Neuronal stem cell (in vitro differentiated cells): ENCODE results near the gene CD247.

Experiments
- DNase-seq: peaks from one replicate; pipeline ENCODE4 v3.0.0-alpha.2; 2013; ENCODE audit warnings: low spot score
- H2AFZ ChIP-seq: one replicate; pipeline ENCODE4 v1.6.1; 2013; ENCODE audit warnings: mild to moderate bottlenecking, low read length, inconsistent platforms
- H2AK5ac ChIP-seq: 2 replicates; pipeline ENCODE4 v1.6.1; 2013; ENCODE audit warnings: low read depth, mild to moderate bottlenecking, inconsistent platforms, low read length, moderate library complexity, mixed read lengths
- H2BK120ac ChIP-seq: 2 replicates; pipeline ENCODE4 v1.6.1; 2013; ENCODE audit warnings: low read depth, mild to moderate bottlenecking, inconsistent platforms, low read length, moderate library complexity, mixed read lengths
- H2BK12ac ChIP-seq: one replicate; pipeline ENCODE4 v1.6.1; 2013; ENCODE audit warnings: low read length, inconsistent platforms
- H2BK15ac ChIP-seq: 2 replicates; pipeline ENCODE4 v1.6.1; 2013; ENCODE audit warnings: mild to moderate bottlenecking, low read length, inconsistent platforms, mixed read lengths
- H2BK5ac ChIP-seq: one replicate; pipeline ENCODE4 v1.6.1; 2013; ENCODE audit warnings: inconsistent platforms, mild to moderate bottlenecking, low read length, moderate library complexity
- H3K14ac ChIP-seq: one replicate; pipeline ENCODE4 v1.6.1; 2013; ENCODE audit warnings: low read length, inconsistent platforms
- H3K18ac ChIP-seq: 2 replicates; pipeline ENCODE4 v1.6.1; 2013; ENCODE audit warnings: low read length, inconsistent platforms
- H3K23ac ChIP-seq: 2 replicates; pipeline ENCODE4 v1.6.1; 2013; ENCODE audit warnings: low read depth, mild to moderate bottlenecking, mixed read lengths, low read length, inconsistent platforms; ENCODE audit not compliant: poor library complexity
- H3K27ac ChIP-seq: replicated peaks from 3 replicates; pipeline ENCODE4 v1.5.1; 2013; ENCODE audit warnings: low read length, inconsistent platforms
- H3K27me3 ChIP-seq, 3 experiments: 2 replicates each; pipeline ENCODE4 v1.6.1; 2013; ENCODE audit warnings: low read length in 3 of 3, mild to moderate bottlenecking in 2 of 3, inconsistent platforms in 1 of 3, low read depth in 1 of 3, mixed read lengths in 1 of 3, moderate library complexity in 1 of 3; ENCODE audit not compliant: control insufficient read depth in 3 of 3, insufficient read depth in 3 of 3
- H3K36me3 ChIP-seq, 2 donors: replicated peaks in 1 of 2; 2 replicates each; pipeline ENCODE4 v1.6.1; 2013; ENCODE audit warnings: low read length in 2 of 2; ENCODE audit not compliant: control insufficient read depth in 2 of 2, insufficient read depth in 2 of 2
- H3K4ac ChIP-seq: 2 replicates; pipeline ENCODE4 v1.6.1; 2013; ENCODE audit warnings: inconsistent platforms, mild to moderate bottlenecking, low read length, moderate library complexity
- H3K4me1 ChIP-seq, 2 donors: 1 replicate in 1 of 2; 2 replicates in 1 of 2; pipeline ENCODE4 v1.6.1; 2013; ENCODE audit warnings: low read length in 2 of 2, low read depth in 1 of 2; ENCODE audit not compliant: control insufficient read depth in 2 of 2, insufficient read depth in 1 of 2
- H3K4me2 ChIP-seq: one replicate; pipeline ENCODE4 v1.6.1; 2013; ENCODE audit warnings: mild to moderate bottlenecking, low read length, inconsistent platforms; ENCODE audit not compliant: insufficient read depth, poor library complexity, severe bottlenecking
- H3K4me3 ChIP-seq, 2 donors: 2 replicates each; pipeline ENCODE4 v1.5.1; 2013; ENCODE audit warnings: low read length in 2 of 2, mild to moderate bottlenecking in 2 of 2, inconsistent platforms in 1 of 2, moderate library complexity in 1 of 2
- H3K79me1 ChIP-seq: one replicate; pipeline ENCODE4 v1.6.1; 2013; ENCODE audit warnings: low read depth, mild to moderate bottlenecking, inconsistent platforms, low read length, moderate library complexity
- H3K9ac ChIP-seq: one replicate; pipeline ENCODE4 v1.6.1; 2013; ENCODE audit warnings: mild to moderate bottlenecking, low read depth, low read length, inconsistent platforms; ENCODE audit not compliant: poor library complexity
- H3K9me3 ChIP-seq, 2 donors: replicated peaks in 1 of 2; 2 replicates each; pipeline versions ENCODE3 to v1.6.1; 2013; ENCODE audit warnings: low read length in 2 of 2, mild to moderate bottlenecking in 2 of 2, inconsistent platforms in 1 of 2, low read depth in 1 of 2, mixed read lengths in 1 of 2, moderate library complexity in 1 of 2; ENCODE audit not compliant: control insufficient read depth in 2 of 2, insufficient read depth in 1 of 2
- H4K8ac ChIP-seq: one replicate; pipeline ENCODE4 v1.6.1; 2013; ENCODE audit warnings: low read depth, mild to moderate bottlenecking, inconsistent platforms, low read length, moderate library complexity
- H4K91ac ChIP-seq: one replicate; pipeline ENCODE4 v1.6.1; 2013; ENCODE audit warnings: low read length, low read depth, mild to moderate bottlenecking, inconsistent platforms; ENCODE audit not compliant: poor library complexity
- WGBS, 2 donors: extraction: QIAGEN DNeasy Blood & Tissue Kit; methylation state at CpG; one replicate each; pipeline ENCODE4 v1.1.7; 2013; ENCODE audit warnings: missing lambda C conversion rate in 2 of 2, mixed read lengths in 1 of 2; ENCODE audit not compliant: insufficient read length in 2 of 2, insufficient replicate concordance in 1 of 2; ENCODE audit errors: extremely low coverage in 2 of 2; 5-methylcytosine and 5-hydroxymethylcytosine counted together

Gene CD247

GRCh38 chr1:167457936-167458584 is 60.3 kb downstream of the CD247 start:
- H3K27ac ChIP-seq: no peak overlapping the region
- no peaks in the 10 kb centered on the region for H3K79me1 ChIP-seq
- no CpG with 5 or more reads among the region's 11 CpGs for WGBS, 2 donors
- no peaks in the 10 kb centered on the region for H3K27me3 ChIP-seq
- H2AFZ ChIP-seq: no peak overlapping the region
- peak overlapping the region; percentile 27 for H2AK5ac ChIP-seq
- H3K18ac ChIP-seq: no peak overlapping the region
- H3K9ac ChIP-seq: no peak overlapping the region
- H3K4me1 ChIP-seq: peaks cover 4 to 10% of the 10 kb centered on the region in 2 donors
- no peak for DNase-seq
- H2BK15ac ChIP-seq: no peak overlapping the region
- no peaks in the 10 kb centered on the region for H3K36me3 ChIP-seq
- no peak overlapping the region for H3K4ac ChIP-seq
- no peak overlapping the region for H3K4me2 ChIP-seq
- H2BK5ac ChIP-seq: no peak overlapping the region
- no peak overlapping the region for H3K14ac ChIP-seq
- no peak overlapping the region for H4K8ac ChIP-seq
- H2BK120ac ChIP-seq: no peak overlapping the region
- H4K91ac ChIP-seq: no peak overlapping the region
- H3K4me3 ChIP-seq: no peak overlapping the region
- H2BK12ac ChIP-seq: no peak overlapping the region
- H3K9me3 ChIP-seq: no peaks in the 10 kb centered on the region
- no peak overlapping the region for H3K23ac ChIP-seq

- no peak overlapping the region for H4K8ac ChIP-seq
- H3K4me1 ChIP-seq: peaks cover 9 to 10% of the 10 kb centered on the region in 2 donors
- H3K14ac ChIP-seq: no peak overlapping the region
- no CpG with 5 or more reads among the region's 8 CpGs for WGBS, 2 donors
- peak overlapping the region; percentile 16 for H2AK5ac ChIP-seq
- H3K4ac ChIP-seq: no peak overlapping the region
- H3K4me3 ChIP-seq: no peak overlapping the region
- H3K18ac ChIP-seq: no peak overlapping the region
- DNase-seq: no peak
- H3K27ac ChIP-seq: no peak overlapping the region
- H2BK120ac ChIP-seq: no peak overlapping the region
- H3K27me3 ChIP-seq: no peaks in the 10 kb centered on the region
- H3K4me2 ChIP-seq: no peak overlapping the region
- no peak overlapping the region for H3K9ac ChIP-seq
- H2BK5ac ChIP-seq: no peak overlapping the region
- peak overlapping the region; percentile 28 for H2BK15ac ChIP-seq
- no peaks in the 10 kb centered on the region for H3K36me3 ChIP-seq
- no peaks in the 10 kb centered on the region for H3K79me1 ChIP-seq
- no peak overlapping the region for H4K91ac ChIP-seq
- no peak overlapping the region for H3K23ac ChIP-seq
- H2BK12ac ChIP-seq: no peak overlapping the region
- no peaks in the 10 kb centered on the region for H3K9me3 ChIP-seq
- H2AFZ ChIP-seq: peak overlapping the region; percentile 12
Observed at GRCh38 chr1:167456926-167457325, 61.4 kb downstream of the CD247 start.

- no peak overlapping the region for H2BK5ac ChIP-seq
- no peak overlapping the region for H3K9ac ChIP-seq
Observed at GRCh38 chr1:167456524-167456923, 61.8 kb downstream of the CD247 start.

GRCh38 chr1:167455786-167456446 is 62.4 kb downstream of the CD247 start:
- Histone ChIP-seq H2BK12ac (no peak overlapping the region), H2AK5ac (no peak overlapping the region), H4K91ac (no peak overlapping the region), H2BK120ac (peak overlapping the region; percentile 73), H3K36me3 (no peaks in the 10 kb centered on the region), H3K4me3 (peak overlapping the region in 1 of 2 donors; percentile 81), H3K4me2 (peak overlapping the region; percentile 99), H3K79me1 (no peaks in the 10 kb centered on the region), H2AFZ (peak overlapping the region; percentile 57), H2BK5ac (peak overlapping the region; percentile 66), H3K4me1 (peaks cover 9 to 10% of the 10 kb centered on the region in 2 donors), H3K27me3 (no peaks in the 10 kb centered on the region), H3K23ac (peak overlapping the region; percentile 56), H3K9ac (no peak overlapping the region), H4K8ac (no peak overlapping the region), H3K14ac (no peak overlapping the region), H3K18ac (peak overlapping the region; percentile 98), H3K27ac (no peak overlapping the region), H2BK15ac (peak overlapping the region; percentile 95), H3K9me3 (no peaks in the 10 kb centered on the region), H3K4ac (no peak overlapping the region)
- no CpG with 5 or more reads among the region's 23 CpGs for WGBS, 2 donors
- peak; percentile 40 for DNase-seq

More at GRCh38 chr1:167456524-167456923, 61.8 kb downstream of the CD247 start:
- Histone ChIP-seq H3K79me1 (no peaks in the 10 kb centered on the region), H3K23ac (no peak overlapping the region), H3K27me3 (no peaks in the 10 kb centered on the region), H3K4me2 (no peak overlapping the region), H2BK12ac (no peak overlapping the region), H3K9me3 (no peaks in the 10 kb centered on the region), H3K14ac (no peak overlapping the region), H3K4ac (no peak overlapping the region), H4K91ac (no peak overlapping the region), H2BK15ac (peak overlapping the region; percentile 28), H2BK120ac (no peak overlapping the region), H4K8ac (no peak overlapping the region), H3K18ac (no peak overlapping the region), H2AK5ac (peak overlapping the region; percentile 16), H3K27ac (no peak overlapping the region), H3K36me3 (no peaks in the 10 kb centered on the region), H3K4me1 (peaks cover 9 to 10% of the 10 kb centered on the region in 2 donors), H3K4me3 (no peak overlapping the region), H2AFZ (peak overlapping the region; percentile 12)
- no CpG with 5 or more reads among the region's 5 CpGs for WGBS, 2 donors
- no peak for DNase-seq
